Measurements from ENCODE around the gene ARNT2. TPM values are rescaled to one million over a fixed set of nuclear protein-coding genes. Genes with fewer than 3 reads are reported as not detected.

Gene ARNT2
- total RNA-seq, 1 donor from 2014 or later: 21.6 TPM

DNA sequence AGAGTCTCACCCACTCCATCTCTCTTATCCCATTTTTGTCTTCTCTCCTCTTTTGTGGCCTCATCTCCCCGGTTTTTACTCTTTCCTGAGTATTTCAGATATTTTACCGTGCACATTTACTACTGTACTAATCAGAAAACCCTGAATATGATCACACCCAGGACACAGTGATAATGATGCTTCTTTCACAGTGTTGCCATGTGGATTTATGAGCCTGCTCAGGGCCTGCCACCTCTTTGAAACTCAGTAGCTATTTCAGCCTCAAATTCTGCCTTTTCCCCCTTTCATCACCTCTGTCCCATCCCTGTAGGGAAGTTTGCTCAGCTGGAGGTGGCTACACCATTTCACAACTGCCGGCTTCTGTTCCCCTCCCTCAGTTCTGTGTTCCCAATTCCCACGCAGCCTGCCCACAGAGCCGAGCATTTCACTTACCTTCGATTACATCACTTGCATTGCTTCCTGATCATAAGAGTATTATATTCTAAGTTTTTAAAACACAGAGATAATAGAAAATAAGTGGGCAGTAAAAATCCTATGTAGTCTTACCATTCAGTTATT, 33.2 kb downstream of the ARNT2 start:
- TF ChIP-seq, protein P1, sequence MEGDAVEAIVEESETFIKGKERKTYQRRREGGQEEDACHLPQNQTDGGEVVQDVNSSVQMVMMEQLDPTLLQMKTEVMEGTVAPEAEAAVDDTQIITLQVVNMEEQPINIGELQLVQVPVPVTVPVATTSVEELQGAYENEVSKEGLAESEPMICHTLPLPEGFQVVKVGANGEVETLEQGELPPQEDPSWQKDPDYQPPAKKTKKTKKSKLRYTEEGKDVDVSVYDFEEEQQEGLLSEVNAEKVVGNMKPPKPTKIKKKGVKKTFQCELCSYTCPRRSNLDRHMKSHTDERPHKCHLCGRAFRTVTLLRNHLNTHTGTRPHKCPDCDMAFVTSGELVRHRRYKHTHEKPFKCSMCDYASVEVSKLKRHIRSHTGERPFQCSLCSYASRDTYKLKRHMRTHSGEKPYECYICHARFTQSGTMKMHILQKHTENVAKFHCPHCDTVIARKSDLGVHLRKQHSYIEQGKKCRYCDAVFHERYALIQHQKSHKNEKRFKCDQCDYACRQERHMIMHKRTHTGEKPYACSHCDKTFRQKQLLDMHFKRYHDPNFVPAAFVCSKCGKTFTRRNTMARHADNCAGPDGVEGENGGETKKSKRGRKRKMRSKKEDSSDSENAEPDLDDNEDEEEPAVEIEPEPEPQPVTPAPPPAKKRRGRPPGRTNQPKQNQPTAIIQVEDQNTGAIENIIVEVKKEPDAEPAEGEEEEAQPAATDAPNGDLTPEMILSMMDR (IDR thresholded peaks at IDR 0.05; ENCODE audit: insufficient read depth, low read length, poor library complexity, severe bottlenecking): no peak
- DNase-seq (ENCODE audit: low read depth): no peak
- Histone ChIP-seq H3K4me3 (ENCODE audit: low read depth, low read length) (no peak overlapping the region), H3K36me3 (ENCODE audit: control insufficient read depth, insufficient read depth, low read length) (no peaks in the 10 kb centered on the region), H3K27me3 (ENCODE audit: control insufficient read depth, insufficient read depth, low read length) (no peaks in the 10 kb centered on the region)

DNA sequence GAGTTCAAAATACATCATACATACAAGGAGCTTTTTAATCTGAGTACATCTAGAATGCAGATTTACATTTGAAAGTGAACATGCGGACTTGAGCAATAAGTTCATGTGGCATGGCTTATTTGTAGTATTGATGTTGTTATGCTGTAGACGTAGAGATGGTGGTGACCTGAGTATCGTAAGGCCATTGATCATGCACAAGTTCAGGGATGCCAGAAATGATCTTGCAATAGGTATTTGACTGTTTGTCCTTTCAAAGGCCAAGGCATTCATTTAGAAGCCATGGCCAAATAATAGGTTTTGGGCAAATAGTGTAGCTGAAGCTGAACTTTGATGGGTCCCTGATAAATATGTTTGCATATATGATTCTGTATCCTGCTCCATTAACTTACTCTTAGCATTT, 35.0 kb downstream of the ARNT2 start:
- TF ChIP-seq, protein P1 (IDR thresholded peaks at IDR 0.05; ENCODE audit: insufficient read depth, low read length, poor library complexity, severe bottlenecking): no peak
- H3K4me3 ChIP-seq (ENCODE audit: low read depth, low read length): no peak overlapping the region
- H3K27me3 ChIP-seq (ENCODE audit: control insufficient read depth, insufficient read depth, low read length): no peaks in the 10 kb centered on the region
- no peaks in the 10 kb centered on the region for H3K36me3 ChIP-seq (ENCODE audit: control insufficient read depth, insufficient read depth, low read length)
- DNase-seq (ENCODE audit: low read depth): no peak

DNA sequence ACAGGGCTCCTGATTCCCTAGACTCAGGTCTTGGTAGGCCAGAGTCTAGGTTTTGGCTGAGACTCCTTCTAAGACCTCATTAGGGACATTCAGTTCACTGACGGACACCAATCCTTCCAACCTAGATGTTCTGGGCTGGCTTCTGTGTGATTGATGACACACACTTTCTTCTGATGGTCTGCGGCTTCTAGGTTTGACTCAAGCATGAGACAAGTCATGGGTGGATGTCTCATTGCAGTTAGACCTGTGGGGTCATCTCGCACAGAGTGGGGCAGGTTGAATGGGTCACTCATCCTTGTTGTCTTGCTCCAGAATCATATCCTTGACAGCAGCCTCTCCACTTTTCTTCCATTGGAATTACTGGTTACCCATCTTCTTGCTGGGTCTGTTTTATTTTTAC, 35.8 kb downstream of the ARNT2 start:
- Histone ChIP-seq H3K4me3 (ENCODE audit: low read depth, low read length) (no peak overlapping the region), H3K27me3 (ENCODE audit: control insufficient read depth, insufficient read depth, low read length) (no peaks in the 10 kb centered on the region), H3K36me3 (ENCODE audit: control insufficient read depth, insufficient read depth, low read length) (no peaks in the 10 kb centered on the region)
- DNase-seq (ENCODE audit: low read depth): no peak
- TF ChIP-seq, protein P1 (IDR thresholded peaks at IDR 0.05; ENCODE audit: insufficient read depth, low read length, poor library complexity, severe bottlenecking): no peak

DNA sequence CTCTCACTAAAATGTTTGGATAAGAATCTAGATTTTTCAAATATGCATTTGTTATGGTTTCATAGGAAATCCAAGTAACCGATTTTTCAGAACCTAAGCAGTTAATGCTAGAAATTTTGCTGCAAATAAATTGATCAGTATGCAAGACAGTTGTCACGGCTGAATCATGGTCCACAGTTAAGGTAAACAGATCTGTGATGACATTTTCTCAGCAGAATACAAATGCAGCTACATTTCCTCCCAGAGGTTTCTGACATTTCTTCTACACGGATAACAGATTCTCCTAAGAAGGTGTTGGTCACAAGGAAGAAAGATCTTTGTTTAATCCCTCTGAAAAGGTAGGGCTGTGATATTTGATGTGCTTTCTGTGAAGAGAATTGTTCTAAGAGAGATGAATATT, 36.9 kb downstream of the ARNT2 start:
- H3K27me3 ChIP-seq (ENCODE audit: control insufficient read depth, insufficient read depth, low read length): no peaks in the 10 kb centered on the region
- DNase-seq (ENCODE audit: low read depth): no peak
- no peaks in the 10 kb centered on the region for H3K36me3 ChIP-seq (ENCODE audit: control insufficient read depth, insufficient read depth, low read length)
- H3K4me3 ChIP-seq (ENCODE audit: low read depth, low read length): no peak overlapping the region
- TF ChIP-seq, protein P1 (IDR thresholded peaks at IDR 0.05; ENCODE audit: insufficient read depth, low read length, poor library complexity, severe bottlenecking): no peak

DNA sequence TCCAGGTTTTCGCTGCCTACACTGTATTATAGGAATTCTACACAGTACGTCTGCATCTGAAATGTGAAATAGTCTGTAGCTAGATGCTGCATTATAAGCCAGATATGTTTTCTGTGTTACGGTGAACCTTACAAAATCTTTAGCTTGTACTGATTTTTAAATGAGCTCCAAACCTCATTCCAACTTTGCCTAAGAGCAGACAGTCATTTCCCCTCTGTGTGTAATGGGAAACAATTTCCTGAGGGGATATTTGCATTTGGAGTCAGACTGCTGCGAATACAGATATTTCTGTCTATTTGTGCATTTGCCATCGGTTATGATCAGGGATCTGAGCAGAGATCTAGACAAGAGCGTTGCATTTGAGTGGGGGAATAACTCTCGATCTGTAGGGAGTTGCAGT, 37.5 kb downstream of the ARNT2 start:
- Histone ChIP-seq H3K27me3 (ENCODE audit: control insufficient read depth, insufficient read depth, low read length) (no peaks in the 10 kb centered on the region), H3K36me3 (ENCODE audit: control insufficient read depth, insufficient read depth, low read length) (no peaks in the 10 kb centered on the region), H3K4me3 (ENCODE audit: low read depth, low read length) (no peak overlapping the region)
- no peak for DNase-seq (ENCODE audit: low read depth)
- TF ChIP-seq, protein P1 (IDR thresholded peaks at IDR 0.05; ENCODE audit: insufficient read depth, low read length, poor library complexity, severe bottlenecking): no peak

DNA sequence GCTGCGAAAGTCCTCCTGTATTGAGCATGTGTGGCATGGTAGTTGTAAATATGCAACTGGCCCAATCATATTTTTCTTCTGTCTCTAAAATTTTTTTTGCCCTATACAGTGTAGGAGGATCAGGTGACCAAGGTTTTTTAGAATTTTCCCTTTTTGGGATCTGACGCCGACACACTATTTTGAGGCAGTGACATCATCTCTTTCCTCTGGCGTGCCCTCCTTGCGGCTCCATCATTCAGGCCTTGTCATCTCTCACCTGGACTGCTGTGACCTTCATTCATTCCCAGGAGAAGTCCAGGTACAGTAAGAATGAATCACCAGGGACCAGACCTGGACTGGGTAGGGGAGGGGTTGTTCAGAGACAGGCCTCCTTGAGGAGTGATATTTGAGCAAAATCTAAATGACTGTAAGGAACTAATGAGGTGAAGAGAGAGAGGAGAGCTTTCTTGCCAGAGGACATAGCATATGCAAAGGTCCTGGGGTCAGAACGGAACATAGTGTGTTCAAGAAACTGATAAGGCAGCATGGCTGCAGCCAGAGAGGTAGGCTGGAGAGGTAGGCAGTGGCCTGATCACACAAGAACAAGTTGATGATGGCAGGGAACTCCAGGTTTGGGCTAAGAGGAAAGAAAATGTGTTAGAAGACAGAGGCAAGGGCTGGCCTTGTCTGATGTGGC, 38.7 kb downstream of the ARNT2 start:
- H3K4me3 ChIP-seq (ENCODE audit: low read depth, low read length): no peak overlapping the region
- no peak for DNase-seq (ENCODE audit: low read depth)
- H3K36me3 ChIP-seq (ENCODE audit: control insufficient read depth, insufficient read depth, low read length): no peaks in the 10 kb centered on the region
- TF ChIP-seq, protein P1 (IDR thresholded peaks at IDR 0.05; ENCODE audit: insufficient read depth, low read length, poor library complexity, severe bottlenecking): no peak
- H3K27me3 ChIP-seq (ENCODE audit: control insufficient read depth, insufficient read depth, low read length): no peaks in the 10 kb centered on the region
